Kidney (tissue), 14 donors: ENCODE data around the gene ABI3. TPM values are rescaled to one million over a fixed set of nuclear protein-coding genes. Genes with fewer than 3 reads are reported as not detected.
"Not testable (repeated sequence)": the region's sequence is repeated elsewhere in the genome, so short reads cannot be mapped to it uniquely, and the experiment has no call there.

Experiments
- DNase-seq, 5 donors: peaks; one replicate each; pipeline ENCODE4 v3.0.0-alpha.2; 2013 to 2020
- FAIRE-seq: peaks from 2 replicates; lab custom pipeline; 2012; peaks lifted over from hg19 to GRCh38; lab: Jason Lieb, UNC
- H3K27ac ChIP-seq, 2 donors: one replicate each; pipeline ENCODE4 v1.7.0; 2013; ENCODE audit warnings: low read depth in 2 of 2, low read length in 2 of 2, inconsistent platforms in 1 of 2
- H3K27me3 ChIP-seq: one replicate; pipeline ENCODE4 v1.7.1; 2013; ENCODE audit warnings: low read length, inconsistent platforms; ENCODE audit not compliant: control insufficient read depth, insufficient read depth
- H3K36me3 ChIP-seq, 3 donors: one replicate each; pipeline versions ENCODE4 v1.7.0 to v1.7.1; 2013; ENCODE audit warnings: low read length in 3 of 3, control low read depth in 1 of 3, inconsistent platforms in 1 of 3; ENCODE audit not compliant: insufficient read depth in 3 of 3, control insufficient read depth in 2 of 3
- H3K4me1 ChIP-seq, 3 donors: one replicate each; pipeline versions ENCODE4 v1.7.0 to v1.7.1; 2013; ENCODE audit warnings: low read length in 3 of 3, inconsistent platforms in 1 of 3, low read depth in 1 of 3; ENCODE audit not compliant: control insufficient read depth in 2 of 3, insufficient read depth in 2 of 3
- H3K4me3 ChIP-seq, 3 donors: one replicate each; pipeline versions ENCODE4 v1.7.0 to v1.8.1; 2013; ENCODE audit warnings: low read length in 3 of 3, control low read depth in 1 of 3, inconsistent platforms in 1 of 3
- H3K9ac ChIP-seq, 3 donors: one replicate each; pipeline versions ENCODE4 v1.7.0 to v1.7.1; 2013; ENCODE audit warnings: low read length in 3 of 3, control low read depth in 1 of 3, inconsistent platforms in 1 of 3
- H3K9me3 ChIP-seq, 3 donors: one replicate each; pipeline versions ENCODE4 v1.7.0 to v1.7.1; 2013; ENCODE audit warnings: low read length in 3 of 3, control low read depth in 1 of 3, inconsistent platforms in 1 of 3; ENCODE audit not compliant: control insufficient read depth in 2 of 3, insufficient read depth in 1 of 3
- CTCF ChIP-seq: IDR thresholded peaks from 3 replicates; pipeline ENCODE4 v1.5.1; 2012; ENCODE audit warnings: mild to moderate bottlenecking, moderate library complexity, borderline replicate concordance; ENCODE audit not compliant: insufficient read depth; ENCODE audit errors: extremely low read depth
- intact Hi-C: fragments of 100-400 bp; cut with DNase I; formaldehyde crosslinking; loops from one replicate; pipeline ENCODE4 v1.11.1; 2022
- polyA plus RNA-seq: library from polyadenylated mRNA; stranded (reverse); fragments of 350-450 nt; fragmentation: Illumina TruSeq; extraction: RNeasy Lipid Tissue Mini Kit (QIAGEN cat#74804); gene quantifications from one replicate; pipeline ENCODE4 v1.2.3, GENCODE V29; 2014; ENCODE audit warnings: low read depth, low replicate concordance; ENCODE audit not compliant: insufficient read depth
- total RNA-seq: library from RNA; stranded (reverse); fragmentation: NEBNext Ultra II Directional; extraction: Animal tissue kit (Norgen Biotek cat#: 25700); gene quantifications from one replicate; pipeline ENCODE4 v1.2.1, GENCODE V29; 2021
- donor health status: control.
- donor health status: control.
- donor health status: control.
- donor health status: control.
- donor health status: control.
- donor health status: DM: yes; HTN: yes; CAD: no.
- donor health status: Normal renal cell carcinoma (clear cell type).

ABI3 gene
- total and polyA plus RNA-seq, 2 donors from 2014 or later = 17.1 to 18.3 TPM

- Histone ChIP-seq H3K27ac (peak overlapping the region in 1 of 2 donors; percentile 23), H3K27me3 (no peaks in the 10 kb centered on the region), H3K9ac (peak overlapping the region in 2 of 3 donors; percentile 10 to 65), H3K4me3 (peak overlapping the region in 2 of 3 donors; percentile 38 to 56), H3K9me3 (no peaks in the 10 kb centered on the region), H3K4me1 (peaks cover 0 to 9% (median 0%) of the 10 kb centered on the region in 3 donors), H3K36me3 (no peaks in the 10 kb centered on the region)
- DNase-seq (no peak), FAIRE-seq (no peak)
- no peak for TF ChIP-seq CTCF
- intact Hi-C loops = no loop called here
These were observed 49.1 kb downstream of the ABI3 start for GRCh38 chr17:49259663-49260010.

GRCh38 chr17:49260011-49260816 lies 49.7 kb downstream of the ABI3 start:
- peak overlapping the region in 2 of 3 donors; percentile 38 to 56 for H3K4me3 ChIP-seq
- H3K9ac ChIP-seq = peak overlapping the region in 2 of 3 donors; percentile 10 to 65
- H3K36me3 ChIP-seq = no peaks in the 10 kb centered on the region
- peak overlapping the region; percentile 23 to 71 for H3K27ac ChIP-seq
- intact Hi-C loops = no loop called here
- TF ChIP-seq CTCF = no peak
- no peaks in the 10 kb centered on the region for H3K27me3 ChIP-seq
- peak; percentile 74 to 89 (median 78) for DNase-seq
- H3K9me3 ChIP-seq = no peaks in the 10 kb centered on the region
- FAIRE-seq = no peak
- H3K4me1 ChIP-seq = peaks cover 0 to 9% (median 0%) of the 10 kb centered on the region in 3 donors

- DNase-seq (peak in 1 of 5 donors; percentile 17), FAIRE-seq (no peak)
- intact Hi-C loops = no loop called here
- H3K9ac ChIP-seq = peak overlapping the region in 1 of 3 donors; percentile 48
- no peaks in the 10 kb centered on the region for H3K36me3 ChIP-seq
- peak overlapping the region; percentile 18 to 71 for H3K27ac ChIP-seq
- no peaks in the 10 kb centered on the region for H3K9me3 ChIP-seq
- TF ChIP-seq CTCF = no peak
- H3K4me3 ChIP-seq = peak overlapping the region in 2 of 3 donors; percentile 36 to 38
- H3K27me3 ChIP-seq = no peaks in the 10 kb centered on the region
- H3K4me1 ChIP-seq = peaks cover 0 to 9% (median 0%) of the 10 kb centered on the region in 3 donors
These were observed 50.3 kb downstream of the ABI3 start for GRCh38 chr17:49260817-49261291.

GRCh38 chr17:49261540-49261939 lies 51.0 kb downstream of the ABI3 start:
- H3K9ac ChIP-seq, H3K4me1 ChIP-seq, DNase-seq, H3K4me3 ChIP-seq, H3K27me3 ChIP-seq, H3K27ac ChIP-seq, H3K36me3 ChIP-seq, FAIRE-seq, intact Hi-C loops, H3K9me3 ChIP-seq: not testable (repeated sequence)
